ENCODE data around the gene NCOA5.

DNA sequence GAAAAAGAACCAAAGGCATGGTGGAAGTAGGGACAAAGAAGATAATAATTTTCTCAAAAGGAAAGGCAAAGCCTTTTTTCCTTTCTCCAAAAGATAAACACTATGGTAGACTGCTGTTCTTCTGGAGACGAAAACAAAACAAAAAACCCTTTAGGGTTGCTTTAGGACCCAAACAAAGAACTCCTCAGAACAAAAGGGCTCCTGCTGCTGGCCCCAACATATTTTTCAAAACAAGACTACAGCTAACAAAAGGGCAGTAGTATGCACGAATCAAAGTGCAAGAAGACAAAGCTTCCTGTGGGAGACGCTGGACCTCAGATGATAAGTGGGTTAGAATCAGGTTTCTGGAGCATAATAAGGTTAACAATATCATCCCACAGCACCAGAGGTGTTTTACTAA, 15.8 kb downstream of the NCOA5 start:
- TF ChIP-seq, protein P1, sequence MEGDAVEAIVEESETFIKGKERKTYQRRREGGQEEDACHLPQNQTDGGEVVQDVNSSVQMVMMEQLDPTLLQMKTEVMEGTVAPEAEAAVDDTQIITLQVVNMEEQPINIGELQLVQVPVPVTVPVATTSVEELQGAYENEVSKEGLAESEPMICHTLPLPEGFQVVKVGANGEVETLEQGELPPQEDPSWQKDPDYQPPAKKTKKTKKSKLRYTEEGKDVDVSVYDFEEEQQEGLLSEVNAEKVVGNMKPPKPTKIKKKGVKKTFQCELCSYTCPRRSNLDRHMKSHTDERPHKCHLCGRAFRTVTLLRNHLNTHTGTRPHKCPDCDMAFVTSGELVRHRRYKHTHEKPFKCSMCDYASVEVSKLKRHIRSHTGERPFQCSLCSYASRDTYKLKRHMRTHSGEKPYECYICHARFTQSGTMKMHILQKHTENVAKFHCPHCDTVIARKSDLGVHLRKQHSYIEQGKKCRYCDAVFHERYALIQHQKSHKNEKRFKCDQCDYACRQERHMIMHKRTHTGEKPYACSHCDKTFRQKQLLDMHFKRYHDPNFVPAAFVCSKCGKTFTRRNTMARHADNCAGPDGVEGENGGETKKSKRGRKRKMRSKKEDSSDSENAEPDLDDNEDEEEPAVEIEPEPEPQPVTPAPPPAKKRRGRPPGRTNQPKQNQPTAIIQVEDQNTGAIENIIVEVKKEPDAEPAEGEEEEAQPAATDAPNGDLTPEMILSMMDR (IDR thresholded peaks at IDR 0.05; ENCODE audit: low read depth, low read length) = no peak
- no peak for TF ChIP-seq POLR2A (IDR thresholded peaks at IDR 0.05; ENCODE audit: extremely low read depth, insufficient read length)
- TF ChIP-seq, protein P2, sequence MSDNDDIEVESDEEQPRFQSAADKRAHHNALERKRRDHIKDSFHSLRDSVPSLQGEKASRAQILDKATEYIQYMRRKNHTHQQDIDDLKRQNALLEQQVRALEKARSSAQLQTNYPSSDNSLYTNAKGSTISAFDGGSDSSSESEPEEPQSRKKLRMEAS (IDR thresholded peaks at IDR 0.05; ENCODE audit: low read depth, low read length) = no peak
